Neutrophil (primary cell): ENCODE measurements around the gene NTN3.

Experiments used
- H3K27ac ChIP-seq: fragments of 200-600 bp; sonication (generic); 2 replicates; pipeline ENCODE4 v1.5.1; 2016; ENCODE audit warnings: mild to moderate bottlenecking, moderate library complexity
- H3K27me3 ChIP-seq: fragments of 200-600 bp; sonication (generic); 2 replicates; pipeline ENCODE4 v1.6.0; 2016; ENCODE audit warnings: mild to moderate bottlenecking
- H3K36me3 ChIP-seq: fragments of 200-600 bp; sonication (generic); 2 replicates; pipeline ENCODE4 v1.5.1; 2017
- H3K4me1 ChIP-seq, 2 experiments: fragments of 200-600 bp in 1 of 2; sonication (generic) in 1 of 2; 1 replicate in 1 of 2; 2 replicates in 1 of 2; pipeline versions ENCODE4 v1.5.1 to v1.6.1; 2013 to 2016; ENCODE audit warnings: low read depth in 1 of 2, low read length in 1 of 2, mild to moderate bottlenecking in 1 of 2, moderate library complexity in 1 of 2; ENCODE audit not compliant: control insufficient read depth in 1 of 2, insufficient read depth in 1 of 2
- H3K4me3 ChIP-seq, 2 experiments: fragments of 200-600 bp in 1 of 2; sonication (generic) in 1 of 2; 1 replicate in 1 of 2; 2 replicates in 1 of 2; pipeline ENCODE4 v1.5.1; 2013 to 2016; ENCODE audit warnings: low read depth in 1 of 2, low read length in 1 of 2, mild to moderate bottlenecking in 1 of 2, moderate library complexity in 1 of 2
- H3K9me3 ChIP-seq: fragments of 200-600 bp; sonication (generic); 2 replicates; pipeline ENCODE4 v1.5.1; 2016
- TF ChIP-seq, protein P1 (sequence below): fragments of 200-600 bp; sonication (generic); IDR thresholded peaks from 2 replicates; pipeline ENCODE4 v1.5.1; 2016; ENCODE audit warnings: antibody characterized with exemption

NTN3 gene

DNA sequence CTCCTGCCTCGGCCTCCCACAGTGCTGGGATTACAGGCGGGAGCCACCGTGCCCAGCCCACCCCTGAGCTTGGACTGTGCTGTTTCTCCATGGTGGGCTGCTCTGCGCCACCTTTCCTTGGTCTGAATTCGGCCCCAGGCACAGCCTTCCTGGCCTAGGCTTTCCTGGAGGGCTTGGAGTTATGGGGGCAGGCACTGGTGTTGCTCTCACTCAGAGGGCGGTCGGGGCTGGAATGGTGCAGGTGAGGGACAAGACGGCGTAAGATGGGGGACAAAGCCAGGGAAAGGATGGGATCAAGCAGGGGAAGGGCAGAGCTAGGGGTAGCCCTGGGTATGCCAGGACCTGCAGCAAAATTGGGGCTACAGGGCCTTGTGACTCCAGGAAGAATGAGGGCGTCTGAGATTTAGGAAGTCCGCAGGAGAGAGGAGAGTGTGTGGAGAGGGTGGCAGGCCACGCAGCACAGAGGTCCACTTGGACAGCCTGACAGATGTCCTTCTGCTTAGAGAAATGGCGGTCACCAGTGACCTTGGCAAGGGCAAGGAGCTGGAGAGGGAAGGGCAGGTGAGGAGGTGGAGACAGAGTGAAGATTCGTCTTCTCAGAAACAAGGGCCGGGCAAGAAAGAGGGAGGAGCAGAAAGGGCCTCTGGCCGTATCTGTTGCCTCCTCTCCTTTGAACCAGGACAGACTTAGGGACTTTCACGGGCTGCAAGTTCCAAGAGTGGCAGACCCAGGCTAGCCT, 41.1 kb downstream of the NTN3 start:
- peak overlapping the region; percentile 100 for H3K27ac ChIP-seq
- TF ChIP-seq, protein P1, sequence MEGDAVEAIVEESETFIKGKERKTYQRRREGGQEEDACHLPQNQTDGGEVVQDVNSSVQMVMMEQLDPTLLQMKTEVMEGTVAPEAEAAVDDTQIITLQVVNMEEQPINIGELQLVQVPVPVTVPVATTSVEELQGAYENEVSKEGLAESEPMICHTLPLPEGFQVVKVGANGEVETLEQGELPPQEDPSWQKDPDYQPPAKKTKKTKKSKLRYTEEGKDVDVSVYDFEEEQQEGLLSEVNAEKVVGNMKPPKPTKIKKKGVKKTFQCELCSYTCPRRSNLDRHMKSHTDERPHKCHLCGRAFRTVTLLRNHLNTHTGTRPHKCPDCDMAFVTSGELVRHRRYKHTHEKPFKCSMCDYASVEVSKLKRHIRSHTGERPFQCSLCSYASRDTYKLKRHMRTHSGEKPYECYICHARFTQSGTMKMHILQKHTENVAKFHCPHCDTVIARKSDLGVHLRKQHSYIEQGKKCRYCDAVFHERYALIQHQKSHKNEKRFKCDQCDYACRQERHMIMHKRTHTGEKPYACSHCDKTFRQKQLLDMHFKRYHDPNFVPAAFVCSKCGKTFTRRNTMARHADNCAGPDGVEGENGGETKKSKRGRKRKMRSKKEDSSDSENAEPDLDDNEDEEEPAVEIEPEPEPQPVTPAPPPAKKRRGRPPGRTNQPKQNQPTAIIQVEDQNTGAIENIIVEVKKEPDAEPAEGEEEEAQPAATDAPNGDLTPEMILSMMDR: no peak
- no peak overlapping the region for H3K4me3 ChIP-seq
- no peaks in the 10 kb centered on the region for H3K36me3 ChIP-seq
- no peaks in the 10 kb centered on the region for H3K9me3 ChIP-seq
- H3K27me3 ChIP-seq: no peaks in the 10 kb centered on the region
- H3K4me1 ChIP-seq: peaks cover 65 to 67% of the 10 kb centered on the region in 2 experiments

DNA sequence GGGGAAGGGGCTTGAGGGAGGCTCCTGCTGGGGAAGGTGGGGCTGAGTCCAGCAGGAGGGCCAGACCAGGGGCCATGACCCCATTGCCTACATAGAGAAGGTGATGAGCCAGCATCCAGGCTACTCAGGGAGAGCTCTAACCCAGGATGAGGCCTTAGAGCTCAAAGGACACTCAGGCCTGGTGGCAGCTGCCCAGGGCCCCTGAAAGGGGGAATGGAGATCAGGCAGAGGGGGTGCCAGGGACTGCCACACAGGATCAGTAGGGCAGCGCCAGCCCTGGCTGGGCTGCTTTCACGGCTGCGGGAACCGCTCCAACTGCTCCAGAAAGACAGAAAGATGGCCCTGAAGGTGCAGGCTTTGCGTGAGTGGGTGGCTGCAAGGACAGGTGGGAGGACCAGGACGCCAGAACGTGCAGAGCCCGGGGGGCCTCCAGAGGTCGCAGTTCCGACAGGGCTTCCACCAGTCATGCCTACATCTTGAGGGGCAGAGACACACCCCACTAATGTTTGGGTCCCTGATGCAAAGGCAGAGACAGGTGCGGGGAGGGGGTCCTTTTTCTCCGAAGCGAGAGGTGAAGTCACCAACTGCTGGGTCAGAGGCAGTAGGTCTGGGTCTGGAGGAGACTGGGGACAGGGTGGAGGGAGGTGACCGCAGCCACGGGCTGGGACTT, 41.8 kb downstream of the NTN3 start:
- Histone ChIP-seq H3K9me3 (no peaks in the 10 kb centered on the region), H3K36me3 (no peaks in the 10 kb centered on the region), H3K4me3 (peak overlapping the region; percentile 73 to 96), H3K27ac (peak overlapping the region; percentile 100), H3K4me1 (peaks cover 65 to 67% of the 10 kb centered on the region in 2 experiments), H3K27me3 (no peaks in the 10 kb centered on the region)
- TF ChIP-seq, protein P1: no peak

DNA sequence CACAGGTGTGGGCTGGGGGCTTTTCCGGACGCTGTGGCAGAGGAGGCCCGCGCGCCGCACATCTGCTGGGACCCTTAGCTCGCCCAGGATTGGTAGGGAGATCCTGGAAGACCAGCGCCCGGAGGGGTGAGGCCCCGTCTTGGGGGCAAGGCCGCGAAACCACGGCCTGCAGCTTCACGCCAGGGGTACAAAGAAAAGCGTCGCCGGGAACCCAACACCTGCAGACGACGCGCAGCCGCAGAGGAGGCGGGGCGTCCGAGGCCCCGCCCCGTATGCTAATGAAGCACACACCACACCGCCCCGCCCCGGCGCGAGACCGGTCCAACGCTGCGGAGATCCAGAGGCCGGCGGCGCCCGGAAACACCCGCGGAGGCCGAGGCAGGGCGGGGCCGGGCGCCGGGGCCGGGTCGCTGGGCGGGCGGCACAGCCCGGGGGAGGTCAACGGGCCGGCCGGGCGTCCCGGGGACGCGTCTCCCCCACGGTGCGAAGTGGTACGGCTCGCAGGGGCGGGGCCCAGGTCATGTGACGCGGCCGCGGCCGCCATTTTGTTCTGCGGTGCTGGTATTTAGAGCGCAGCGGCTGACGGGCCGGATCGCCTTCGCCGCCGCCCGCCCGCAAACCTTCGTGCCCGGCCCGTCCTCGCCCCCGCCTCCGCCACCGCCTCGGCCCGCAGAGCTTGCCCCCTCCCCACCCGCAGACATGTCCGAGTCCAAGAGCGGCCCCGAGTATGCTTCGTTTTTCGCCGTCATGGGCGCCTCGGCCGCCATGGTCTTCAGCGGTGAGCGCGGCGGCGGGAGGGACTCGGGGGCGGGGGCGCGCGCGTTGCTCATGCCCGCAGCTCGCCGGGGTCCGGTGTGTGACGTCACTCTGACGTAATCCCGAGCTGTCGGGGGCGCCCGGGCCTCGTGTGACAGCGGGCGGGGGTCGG, 42.6 kb downstream of the NTN3 start, which contains the start of gene ATP6V0C:
TSS of gene ATP6V0C (plus strand) at position 548 of the 928 bp plus-strand sequence. CDS start at position 700, 152 bp downstream.
- Histone ChIP-seq H3K4me3 (peak within 1 kb of the TSS; percentile 73 to 96), H3K27me3 (no peaks in the 10 kb centered on the region), H3K4me1 (peaks cover 65 to 67% of the 10 kb centered on the region in 2 experiments), H3K9me3 (no peaks in the 10 kb centered on the region), H3K27ac (peak within 1 kb of the TSS; percentile 100), H3K36me3 (no peaks in the 10 kb centered on the region)
- TF ChIP-seq, protein P1: peak; percentile 31

DNA sequence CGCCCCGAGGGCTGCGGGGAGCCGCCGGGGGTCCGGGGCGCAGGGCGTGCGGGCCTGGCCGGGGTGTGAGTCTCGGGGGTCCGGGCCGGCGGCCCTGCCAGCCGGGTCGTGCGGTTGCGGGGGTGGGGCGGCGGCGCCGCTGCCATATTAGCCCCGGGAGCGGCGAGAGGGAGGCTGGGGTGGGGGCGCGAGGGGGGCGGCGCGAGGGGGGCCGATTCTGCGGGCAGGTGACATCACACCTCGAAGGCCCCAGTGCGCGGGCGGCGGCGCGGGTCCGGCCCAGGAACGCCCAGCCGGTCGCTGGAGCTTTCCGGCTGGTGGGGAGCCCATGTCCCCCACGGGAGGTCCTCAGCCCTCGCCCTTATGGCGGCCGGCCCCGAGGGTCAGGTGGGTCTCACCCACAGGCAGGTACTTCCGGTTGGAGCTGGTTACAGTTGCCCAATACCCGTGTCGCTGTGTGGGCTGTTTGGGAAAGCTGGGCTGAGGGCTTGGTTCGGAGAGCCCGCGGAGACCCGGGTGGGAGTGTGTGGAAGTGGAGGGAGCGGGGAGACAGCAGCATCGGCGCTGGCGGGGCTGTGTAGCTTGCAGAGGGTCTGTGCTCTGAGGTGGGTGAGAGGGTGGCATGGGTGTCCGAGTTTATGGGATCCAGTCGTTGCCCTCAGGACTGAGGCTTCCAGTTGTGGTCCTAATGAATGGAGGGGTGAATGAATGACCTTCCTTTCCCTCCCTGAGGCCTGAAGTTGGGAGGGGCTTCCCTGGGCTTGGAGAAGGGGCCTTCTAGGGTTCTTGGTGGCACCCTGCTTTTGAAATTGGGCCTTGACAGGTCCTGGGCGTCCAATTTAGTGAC, 43.5 kb downstream of the NTN3 start:
- H3K4me3 ChIP-seq: peak overlapping the region; percentile 73 to 96
- no peaks in the 10 kb centered on the region for H3K9me3 ChIP-seq
- H3K27ac ChIP-seq: peak overlapping the region; percentile 100
- peaks cover 7% of the 10 kb centered on the region for H3K36me3 ChIP-seq
- H3K4me1 ChIP-seq: peaks cover 65 to 67% of the 10 kb centered on the region in 2 experiments
- TF ChIP-seq, protein P1: no peak
- no peaks in the 10 kb centered on the region for H3K27me3 ChIP-seq
